ENCODE data around the gene GJA9.
"Not testable (repeated sequence)": the region's sequence is repeated elsewhere in the genome, so short reads cannot be mapped to it uniquely, and the experiment has no call there.

The GJA9 gene

DNA sequence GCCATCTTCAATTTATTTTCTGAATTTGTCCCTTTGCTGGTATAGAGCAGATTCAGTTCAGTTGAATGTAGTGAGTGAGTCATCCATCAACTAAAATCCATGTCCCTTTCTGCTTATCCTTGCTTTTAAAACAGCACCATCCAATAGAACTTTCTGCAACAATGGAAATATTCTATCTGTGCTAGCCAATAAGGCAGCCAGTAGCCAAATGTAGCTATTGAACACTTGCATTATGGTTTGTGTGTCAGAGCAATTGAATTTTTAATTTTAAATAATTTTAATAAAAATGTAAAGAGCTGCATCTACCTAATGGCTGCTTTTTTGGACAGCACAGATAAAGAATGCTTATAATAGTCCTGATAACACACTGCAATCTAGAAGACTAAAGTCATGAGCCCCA is at the start of gene GJA9:
Gene GJA9, minus strand, starts transcription at position 101 of the 400 bp plus-strand sequence. CDS start 5,489 bp downstream, outside the sequence.
- no peak for DNase-seq

DNA sequence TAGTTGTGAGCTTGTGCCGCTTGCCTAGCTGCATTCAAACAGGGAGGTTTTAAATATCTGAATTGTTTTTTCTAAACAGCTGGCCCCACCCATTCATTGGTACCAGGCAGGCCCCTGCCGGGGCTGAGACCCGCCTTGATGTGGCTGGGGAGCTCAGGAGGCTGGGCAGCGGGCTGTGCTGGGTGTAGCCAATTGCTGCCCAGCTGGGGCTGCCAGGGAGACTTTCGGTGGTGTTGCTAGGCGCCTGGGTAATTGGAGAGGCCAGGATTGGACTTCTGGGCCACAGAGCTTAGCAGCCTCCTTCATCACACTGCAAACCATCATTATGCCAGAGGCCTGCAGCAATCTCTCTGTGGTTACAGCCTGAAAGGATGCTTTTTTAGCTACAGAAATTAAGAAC is 48.1 kb upstream of the GJA9 start:
- peak; percentile 83 for DNase-seq

DNA sequence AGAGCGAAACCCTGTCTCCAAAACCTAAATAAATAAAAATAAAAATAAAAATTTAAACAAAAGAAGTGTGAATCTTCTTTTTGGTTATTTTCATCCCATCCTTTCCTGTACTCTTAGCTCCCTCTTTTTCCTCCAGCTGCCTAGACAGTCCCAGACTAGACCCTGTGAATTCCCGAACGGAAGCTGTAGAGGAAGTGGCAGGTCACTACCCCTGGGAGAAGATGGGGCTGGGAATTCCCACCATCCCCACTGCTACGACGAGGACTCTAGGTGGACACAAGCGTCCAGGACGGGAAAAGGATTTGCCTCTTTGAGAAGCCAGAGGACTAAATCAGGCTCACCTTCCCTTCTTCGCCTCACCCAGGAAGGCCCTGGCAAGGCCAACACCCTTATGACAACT is 47.7 kb upstream of the GJA9 start:
- peak; percentile 40 for DNase-seq

DNA sequence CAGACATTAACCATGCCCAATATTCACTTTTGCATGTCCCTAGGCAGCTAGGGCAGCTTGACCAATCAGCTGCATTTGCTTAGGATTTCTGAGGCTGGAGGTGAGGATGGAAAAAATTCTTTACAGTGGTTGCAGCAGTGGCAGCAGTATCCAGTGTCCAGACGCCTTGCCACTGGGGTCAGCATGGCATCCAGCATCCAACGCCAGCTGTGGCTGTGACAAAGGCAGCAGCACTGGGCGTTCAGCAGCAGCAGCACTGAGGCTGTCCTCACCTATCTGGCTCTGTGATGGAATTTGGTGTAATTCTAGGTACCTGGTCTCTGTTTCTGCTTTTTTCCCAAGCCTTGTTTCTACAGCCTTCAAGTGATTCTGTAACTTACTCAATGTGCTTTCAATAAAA is 44.7 kb upstream of the GJA9 start:
- DNase-seq: no peak

DNA sequence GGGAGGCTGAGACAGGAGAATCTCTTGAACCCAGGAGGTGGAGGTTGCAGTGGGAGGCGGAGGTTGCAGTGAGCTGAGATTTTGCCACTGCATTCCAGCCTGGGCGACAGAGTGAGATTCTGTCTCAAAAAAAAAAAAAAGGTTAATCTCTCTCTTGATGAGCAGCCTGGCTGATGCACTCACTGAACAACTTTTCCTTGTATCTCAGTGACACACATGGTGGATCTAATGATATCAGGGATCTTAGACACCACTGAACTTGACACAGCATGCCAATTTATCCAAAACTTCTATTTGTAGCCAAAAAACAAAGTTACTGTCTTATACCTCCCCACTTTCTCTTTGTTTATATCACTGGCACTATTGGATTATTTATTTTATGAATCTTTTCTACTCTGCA is 44.0 kb upstream of the GJA9 start:
- no peak for DNase-seq

DNA sequence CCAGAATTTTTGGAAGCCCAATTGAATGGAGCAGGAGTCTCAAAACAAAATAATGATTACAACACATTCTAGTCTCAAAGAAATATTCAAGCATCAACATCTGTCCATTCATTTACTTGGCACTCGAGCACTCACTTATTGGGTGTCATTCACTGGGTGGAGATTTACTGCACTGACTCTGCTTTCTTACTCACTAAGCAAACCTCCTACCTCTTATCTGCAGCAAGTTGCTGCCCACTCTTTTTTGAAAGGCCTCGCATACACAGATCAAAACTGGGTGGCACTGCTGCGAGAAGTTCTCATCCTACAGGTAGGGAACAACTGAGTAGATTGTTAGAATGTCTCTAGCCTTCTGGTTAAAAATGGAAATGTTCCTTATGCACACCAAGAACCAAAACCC is 42.2 kb upstream of the GJA9 start:
- no peak for DNase-seq

DNA sequence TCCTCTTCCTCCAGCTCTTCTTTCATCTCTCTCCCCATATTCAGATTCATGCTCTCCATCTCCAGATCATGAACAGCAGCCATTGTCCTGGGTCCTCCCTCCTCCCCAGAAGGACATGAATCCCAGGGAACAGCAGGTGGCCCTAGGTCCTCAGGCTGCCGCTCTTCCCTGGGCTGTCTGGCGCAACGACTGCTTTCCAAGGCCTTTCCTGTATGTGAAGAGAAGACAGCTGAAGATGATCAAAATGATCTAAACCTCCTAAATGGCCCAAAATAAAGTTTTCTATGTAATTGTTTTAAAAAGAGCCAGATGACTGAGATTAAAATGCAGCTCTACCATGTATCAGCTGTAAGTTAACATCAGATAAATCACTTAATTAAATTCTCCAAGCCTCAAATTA is 37.7 kb upstream of the GJA9 start:
- DNase-seq: no peak

DNA sequence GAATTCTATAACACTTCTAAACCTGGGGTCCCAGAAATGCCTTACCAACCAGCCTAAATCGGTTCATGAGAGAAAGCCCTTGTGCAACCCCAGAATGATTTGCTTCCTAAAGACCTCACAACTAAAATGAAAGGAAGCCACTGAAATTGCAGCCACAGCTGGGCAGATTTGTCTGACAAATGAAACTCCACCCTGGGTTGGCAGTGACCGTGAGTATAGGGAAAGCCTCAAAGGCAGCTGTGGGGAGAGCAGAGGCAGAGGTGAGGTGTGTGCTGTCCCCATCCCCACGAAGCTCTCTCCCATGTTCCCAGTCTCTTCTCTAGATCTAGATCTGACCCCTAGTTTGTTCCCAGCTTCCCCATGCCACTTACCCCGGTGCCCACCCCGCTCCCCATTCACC is 37.2 kb upstream of the GJA9 start:
- DNase-seq: peak; percentile 34

DNA sequence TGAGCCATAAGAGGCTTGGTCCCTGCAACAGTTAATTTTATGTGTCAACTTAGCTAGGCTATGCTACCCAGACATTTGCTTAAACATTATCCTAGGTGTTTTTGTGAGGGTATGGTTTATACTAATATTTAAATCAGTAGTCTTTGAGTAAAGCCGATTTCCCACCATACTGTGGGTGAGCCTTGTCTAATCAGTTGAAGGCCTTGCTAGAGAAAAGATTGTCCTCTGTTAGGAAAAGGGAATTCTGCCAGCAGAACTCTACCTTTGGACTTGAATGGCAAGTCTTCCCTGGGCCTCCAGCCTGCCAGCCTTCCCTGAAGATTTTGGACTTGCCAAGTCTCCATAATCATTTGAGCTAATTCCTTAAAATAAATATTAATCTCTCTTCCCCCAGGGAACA is 36.4 kb upstream of the GJA9 start:
- no peak for DNase-seq

DNA sequence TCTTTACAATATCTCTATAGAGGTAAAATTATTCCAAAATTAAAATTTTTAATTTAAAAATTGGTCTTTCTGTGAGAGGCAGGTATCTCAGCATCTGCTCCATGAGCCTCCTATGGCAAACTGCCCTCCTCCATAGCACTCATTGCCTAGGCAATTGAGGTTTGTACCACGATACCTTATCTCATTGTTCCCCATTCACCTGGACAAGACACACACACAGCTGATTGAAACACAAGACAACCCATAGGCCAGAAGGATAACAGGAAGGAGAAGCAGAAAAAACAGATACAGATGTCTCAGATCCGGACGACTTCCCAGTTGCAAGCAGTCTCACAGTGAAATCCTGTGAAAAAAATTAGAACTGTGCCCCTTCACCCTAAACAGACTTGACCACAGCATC is 36.0 kb upstream of the GJA9 start:
- DNase-seq: no peak

DNA sequence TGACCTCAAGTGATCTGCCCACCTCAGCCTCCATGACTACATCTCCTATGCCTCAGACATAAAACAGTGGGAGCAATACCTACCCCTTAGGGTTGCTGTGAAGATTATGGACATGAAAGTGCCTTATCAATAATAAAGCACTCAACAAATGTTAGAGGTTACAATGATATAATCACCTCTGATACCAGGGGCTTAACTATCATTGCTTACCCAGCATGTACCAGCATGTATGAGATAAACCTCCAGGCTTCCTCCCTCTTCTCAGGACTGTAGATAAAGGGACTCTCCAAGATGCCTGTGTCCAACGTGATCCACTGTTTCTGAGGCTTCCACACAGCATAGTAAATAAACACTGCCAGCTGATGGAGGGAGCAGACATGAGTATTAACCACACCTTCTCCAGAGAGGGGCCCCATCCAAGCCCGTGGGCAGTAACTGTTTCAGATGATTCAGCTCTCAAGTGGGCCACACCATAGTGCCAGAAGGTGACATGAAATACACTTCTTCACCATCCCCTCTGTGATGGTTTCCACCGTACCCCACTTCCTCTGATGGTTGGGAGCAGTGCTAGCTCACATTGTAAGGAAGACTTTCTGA is 34.1 kb upstream of the GJA9 start:
- no peak for DNase-seq

DNA sequence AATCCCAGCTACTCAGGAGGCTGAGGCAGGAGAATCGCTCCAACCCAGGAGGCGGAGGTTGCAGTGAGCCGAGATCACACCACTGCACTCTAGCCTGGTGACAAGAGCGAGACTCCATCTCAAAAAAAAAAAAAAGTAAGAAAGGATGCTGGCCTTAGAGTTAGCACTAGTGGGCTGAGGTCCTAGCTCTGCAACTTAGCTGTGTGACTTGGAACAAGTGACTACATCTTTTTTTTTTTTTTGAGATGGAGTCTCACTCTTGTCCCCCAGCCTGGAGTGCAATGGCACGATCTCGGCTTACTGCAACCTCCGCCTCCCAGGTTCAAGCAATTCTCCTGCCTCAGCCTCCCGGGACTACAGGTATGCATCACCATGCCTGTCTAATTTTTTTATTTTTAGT is 33.5 kb upstream of the GJA9 start:
- not testable (repeated sequence) for DNase-seq

DNA sequence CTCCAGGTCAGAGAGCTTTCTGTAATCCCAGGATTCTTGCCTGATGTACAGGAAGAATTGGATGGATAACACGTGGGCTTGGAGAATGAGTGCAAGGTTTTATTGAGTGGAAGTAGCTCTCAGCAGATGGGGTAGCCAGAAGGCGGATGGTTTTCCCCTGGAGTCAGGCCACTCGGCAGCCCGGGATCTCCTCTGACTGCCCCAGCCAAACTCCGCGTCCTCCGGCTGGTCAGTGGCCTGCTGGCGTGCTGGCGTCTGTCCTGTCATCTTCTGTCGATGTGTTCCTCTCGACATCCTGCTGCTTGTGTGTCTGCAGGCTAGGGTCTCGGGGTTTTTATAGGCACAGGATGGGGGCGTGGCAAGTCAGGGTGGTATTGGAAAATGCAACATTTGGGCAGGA is 27.4 kb upstream of the GJA9 start:
- no peak for DNase-seq

DNA sequence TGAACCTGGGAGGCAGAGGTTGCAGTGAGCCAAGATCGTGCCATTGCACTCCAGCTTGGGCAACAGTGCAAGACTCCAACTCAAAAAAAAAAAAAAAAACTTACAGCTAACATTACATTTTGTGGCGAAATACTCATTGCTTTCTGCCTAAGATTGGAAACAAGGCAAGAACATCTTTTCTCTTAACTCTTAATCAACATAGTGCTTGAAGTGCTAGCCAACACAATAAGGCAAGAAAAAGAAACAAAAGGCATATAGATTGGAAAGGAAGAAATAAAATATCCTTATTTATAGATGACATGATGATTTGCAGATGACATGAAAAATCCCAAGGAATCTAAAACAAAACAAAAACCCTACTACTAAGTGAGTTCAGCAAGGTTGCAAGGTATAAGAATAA is 24.6 kb upstream of the GJA9 start:
- DNase-seq: no peak

DNA sequence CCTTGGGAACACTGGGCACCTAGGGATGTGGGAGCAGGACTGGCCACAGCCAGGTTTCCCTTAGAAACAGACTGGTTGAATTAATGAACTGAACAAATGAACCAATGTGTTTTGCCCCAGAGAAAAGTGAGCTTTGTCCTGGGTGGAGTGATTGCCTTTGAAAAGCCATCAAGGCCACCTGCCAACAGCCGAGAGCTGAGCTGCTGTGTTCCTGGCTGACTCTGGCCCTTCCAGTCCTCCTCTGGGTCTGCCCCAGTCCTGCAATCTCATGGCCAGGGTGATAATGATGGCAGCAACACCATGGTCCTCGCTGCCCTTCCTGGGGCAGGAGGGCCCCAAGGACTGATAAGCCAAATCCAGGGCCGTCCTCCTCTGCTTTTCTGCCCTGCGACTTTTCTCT is 18.2 kb upstream of the GJA9 start:
- DNase-seq: no peak

DNA sequence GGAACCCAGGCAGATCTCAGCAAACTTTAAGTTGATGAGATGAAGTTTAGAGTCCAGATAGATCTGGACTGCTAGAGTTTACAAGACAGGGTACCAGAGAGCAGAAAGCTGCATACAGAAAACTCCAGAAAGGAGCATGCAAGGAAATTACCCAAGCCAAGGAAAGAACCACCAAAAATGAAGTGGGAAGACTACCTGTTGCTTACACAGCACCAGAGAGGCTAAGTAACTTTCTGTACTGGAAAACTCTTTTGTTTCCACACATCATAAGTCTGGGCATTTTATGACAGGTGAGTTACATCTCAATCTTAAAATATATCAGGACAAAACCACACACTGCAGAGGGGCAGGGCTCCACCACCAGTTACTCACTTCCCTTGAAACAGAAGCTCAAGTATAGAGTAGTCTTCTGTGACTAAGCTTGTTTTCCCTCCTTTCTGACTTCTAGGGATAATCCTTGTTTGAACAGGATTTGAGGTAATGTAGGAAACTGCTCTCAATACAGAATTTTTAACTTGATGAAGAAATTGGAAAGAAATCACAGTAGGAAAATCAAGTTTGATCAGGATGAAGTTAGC is 17.4 kb upstream of the GJA9 start:
- DNase-seq: no peak

DNA sequence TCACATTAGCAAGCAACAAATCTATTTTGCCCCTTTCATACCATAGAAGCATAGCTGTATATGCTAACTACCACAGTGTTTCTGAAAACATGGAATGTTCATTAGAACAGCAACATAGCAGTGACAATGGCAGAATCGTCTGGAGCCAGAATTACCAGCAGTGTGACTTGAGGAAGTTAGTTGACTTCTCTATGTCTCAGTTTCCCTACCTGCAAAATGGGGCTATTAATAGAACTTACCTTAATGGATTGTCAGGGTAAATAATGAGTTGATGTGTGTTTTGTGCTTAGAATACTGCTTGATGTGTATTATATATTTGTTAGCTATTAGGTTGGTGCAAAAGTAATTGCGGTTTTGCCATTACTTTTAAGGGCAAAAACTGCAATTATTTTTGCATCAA is 14.8 kb upstream of the GJA9 start:
- DNase-seq: no peak

DNA sequence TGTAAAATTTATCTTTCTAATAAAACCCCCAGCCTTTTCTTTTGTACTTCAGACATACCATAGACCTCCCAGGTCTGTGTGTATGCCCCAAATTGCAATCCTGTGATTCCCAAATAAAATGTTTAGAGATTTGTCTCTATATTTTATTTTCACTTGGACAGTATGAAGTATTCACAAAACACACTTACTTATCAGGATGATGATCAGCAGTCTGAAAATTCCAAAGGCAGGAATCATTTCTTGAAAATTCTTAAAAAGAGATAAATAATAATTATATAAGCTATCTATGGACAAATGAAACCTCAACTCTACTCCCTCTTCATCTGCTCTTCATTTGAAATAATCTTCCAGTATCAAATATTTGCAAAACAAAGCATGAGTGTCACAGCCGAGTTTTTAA is 11.6 kb upstream of the GJA9 start:
- no peak for DNase-seq

DNA sequence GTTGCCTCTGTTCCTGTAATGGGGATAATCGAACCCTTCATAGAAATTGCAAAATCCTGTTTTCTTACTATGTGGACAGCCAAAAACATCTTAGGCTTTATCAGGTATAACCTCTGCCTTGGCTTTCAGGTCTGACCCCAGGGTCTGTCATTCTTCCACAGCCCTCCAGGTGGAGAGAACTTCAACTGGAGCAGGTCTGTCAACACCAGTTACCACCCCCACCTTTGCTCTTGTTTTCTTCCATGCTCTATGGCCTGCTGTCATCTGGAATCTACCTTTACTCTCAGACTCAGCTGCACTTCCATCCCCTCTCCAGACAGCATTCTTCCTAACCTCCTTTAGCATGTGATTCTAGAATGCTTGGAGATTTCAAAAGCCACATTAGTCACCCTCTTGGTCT is 10.4 kb upstream of the GJA9 start:
- DNase-seq: no peak

DNA sequence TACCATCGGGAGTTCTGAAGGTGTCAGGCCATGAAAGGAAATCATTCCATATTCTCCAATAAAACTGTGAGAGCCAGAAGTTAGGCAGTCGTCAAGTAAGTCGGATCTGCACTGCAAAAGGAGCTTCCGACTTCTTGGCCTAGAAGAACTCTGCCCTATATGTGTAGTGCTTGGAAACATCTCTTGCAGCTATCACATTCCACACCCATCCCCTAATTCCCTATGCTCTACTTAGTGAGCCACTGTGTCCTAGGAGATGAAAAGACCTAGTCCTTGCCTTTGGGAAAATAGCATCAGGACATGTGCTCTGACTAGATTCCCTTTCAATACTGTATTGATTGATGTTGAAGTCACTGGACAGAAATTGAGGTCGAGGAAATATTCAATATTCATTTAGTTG is 8.2 kb upstream of the GJA9 start:
- no peak for DNase-seq

DNA sequence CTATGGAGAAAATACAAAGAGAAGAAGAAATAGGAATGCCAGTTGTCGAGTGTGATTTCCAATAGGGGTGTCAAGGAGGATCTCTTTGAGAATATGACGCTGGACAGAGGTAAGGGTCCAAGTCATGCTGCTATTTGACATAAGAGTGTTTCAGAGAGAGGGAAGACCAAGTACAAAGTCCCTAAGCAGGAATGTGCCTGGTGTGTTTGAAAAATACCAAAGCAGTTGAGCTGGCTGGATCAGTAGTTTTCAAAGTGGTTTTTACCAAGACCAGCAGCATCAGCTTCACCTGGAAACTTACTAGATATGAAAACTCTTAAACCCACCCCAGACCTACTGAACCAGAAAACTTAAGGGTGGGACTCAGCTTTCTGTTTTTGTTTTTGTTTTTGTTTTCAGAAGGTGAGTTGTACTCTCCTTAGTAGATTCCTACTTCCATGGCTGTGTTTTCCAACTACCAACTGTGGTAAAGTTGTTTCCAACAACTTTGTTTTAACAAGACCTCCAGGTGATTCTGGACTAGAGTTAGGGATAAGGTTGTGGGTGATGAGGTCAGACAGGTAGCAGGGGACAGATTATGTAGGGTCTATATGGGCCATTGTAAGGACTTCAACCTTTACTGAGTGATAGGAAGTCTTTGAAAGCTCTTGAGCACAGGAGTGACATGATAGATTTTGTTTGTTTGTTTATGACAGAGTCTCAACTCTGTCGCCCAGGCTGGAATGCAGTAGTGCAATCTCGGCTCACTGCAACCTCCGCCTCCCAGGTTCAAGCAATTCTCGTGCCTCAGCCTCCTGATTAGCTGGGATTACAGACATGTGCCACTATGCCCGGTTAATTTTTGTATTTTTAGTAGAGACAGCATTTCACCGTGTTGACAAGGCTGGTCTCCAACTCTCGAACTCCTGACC is 7.3 kb upstream of the GJA9 start:
- no peak for DNase-seq

DNA sequence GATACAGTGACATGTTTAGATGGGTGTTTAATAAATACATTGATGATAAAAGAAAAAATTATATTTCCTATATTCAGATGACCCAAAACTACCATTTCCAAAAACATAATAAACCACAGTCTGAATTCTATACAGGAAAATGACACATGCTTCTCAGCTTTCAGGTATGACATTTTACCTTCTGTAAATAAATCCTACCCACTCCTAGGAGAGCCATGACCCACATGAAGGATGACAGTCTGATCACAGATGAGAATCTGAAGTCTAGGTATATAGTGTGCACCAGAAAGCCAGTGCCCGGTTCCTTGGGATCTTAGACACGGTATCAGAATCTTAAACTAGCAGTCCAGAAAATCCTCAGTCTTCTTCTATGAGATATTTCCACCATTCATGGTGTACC is 3.7 kb upstream of the GJA9 start:
- no peak for DNase-seq

DNA sequence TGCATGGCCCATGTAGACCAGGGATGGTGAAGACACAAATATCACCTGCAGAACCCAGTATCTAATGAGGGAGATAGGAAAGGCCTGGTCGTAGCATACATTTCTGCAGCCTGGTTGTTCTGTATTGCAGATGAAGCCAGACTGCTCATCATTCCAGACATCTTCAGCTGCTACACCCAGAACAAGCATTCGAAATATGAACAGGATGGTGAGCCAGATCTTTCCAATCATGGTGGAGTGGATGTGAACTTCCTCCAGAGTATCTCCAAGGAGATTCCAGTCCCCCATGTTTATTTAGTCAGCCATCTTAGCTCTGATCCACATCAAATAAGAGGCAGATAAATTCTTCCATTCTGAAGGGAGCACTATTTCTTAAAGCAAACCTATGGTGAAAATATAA is 5.6 kb downstream of the GJA9 start:
- no peak for DNase-seq
